ENCODE results near the gene DCTN2.

Gene DCTN2

DNA sequence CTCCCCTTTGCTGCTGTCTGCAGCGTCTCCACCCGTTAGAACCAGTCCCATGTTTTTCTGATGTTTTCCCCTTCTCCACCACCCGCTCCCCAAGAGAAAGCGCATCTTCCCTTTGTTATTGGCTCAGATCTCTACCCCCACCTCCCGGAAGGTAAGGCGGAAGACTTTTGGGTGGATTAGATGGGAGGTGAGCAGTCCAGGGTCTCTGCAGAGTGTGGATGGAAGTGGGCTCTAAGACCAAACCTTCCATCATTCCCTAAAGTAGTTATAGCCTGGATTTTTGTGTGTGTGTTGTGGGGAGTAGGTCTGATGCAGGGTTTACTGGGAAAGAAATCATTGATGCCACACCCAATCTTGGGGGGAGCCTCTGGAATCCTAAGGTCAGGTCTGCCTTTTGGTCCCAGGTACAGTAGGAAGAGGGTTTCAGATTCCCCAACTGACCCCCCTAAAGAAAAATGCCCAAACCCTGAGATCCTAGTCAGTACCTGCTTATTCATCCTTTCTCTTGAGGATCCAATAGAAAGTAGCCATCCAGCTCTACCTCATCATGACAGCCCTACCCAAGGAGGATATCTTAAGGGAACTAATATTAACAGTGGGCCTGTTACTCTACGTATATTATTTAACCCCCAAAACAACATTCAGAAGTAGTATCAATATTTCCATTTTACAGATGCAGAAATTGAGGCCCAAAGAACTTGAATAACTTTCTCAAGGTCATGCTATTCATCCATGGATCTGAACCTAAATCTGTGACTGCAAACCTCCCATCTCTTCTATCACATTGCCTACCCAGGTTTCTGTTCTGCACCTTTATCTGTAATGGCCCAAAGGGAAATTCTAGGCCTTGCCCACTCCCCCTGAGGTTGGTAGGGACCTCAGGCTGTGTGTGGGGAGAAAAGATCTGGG, 3.9 kb upstream of the DCTN2 start:
- no peak for DNase-seq (ENCODE audit: extremely low read depth in 1 of 2, low read depth in 1 of 2)

DNA sequence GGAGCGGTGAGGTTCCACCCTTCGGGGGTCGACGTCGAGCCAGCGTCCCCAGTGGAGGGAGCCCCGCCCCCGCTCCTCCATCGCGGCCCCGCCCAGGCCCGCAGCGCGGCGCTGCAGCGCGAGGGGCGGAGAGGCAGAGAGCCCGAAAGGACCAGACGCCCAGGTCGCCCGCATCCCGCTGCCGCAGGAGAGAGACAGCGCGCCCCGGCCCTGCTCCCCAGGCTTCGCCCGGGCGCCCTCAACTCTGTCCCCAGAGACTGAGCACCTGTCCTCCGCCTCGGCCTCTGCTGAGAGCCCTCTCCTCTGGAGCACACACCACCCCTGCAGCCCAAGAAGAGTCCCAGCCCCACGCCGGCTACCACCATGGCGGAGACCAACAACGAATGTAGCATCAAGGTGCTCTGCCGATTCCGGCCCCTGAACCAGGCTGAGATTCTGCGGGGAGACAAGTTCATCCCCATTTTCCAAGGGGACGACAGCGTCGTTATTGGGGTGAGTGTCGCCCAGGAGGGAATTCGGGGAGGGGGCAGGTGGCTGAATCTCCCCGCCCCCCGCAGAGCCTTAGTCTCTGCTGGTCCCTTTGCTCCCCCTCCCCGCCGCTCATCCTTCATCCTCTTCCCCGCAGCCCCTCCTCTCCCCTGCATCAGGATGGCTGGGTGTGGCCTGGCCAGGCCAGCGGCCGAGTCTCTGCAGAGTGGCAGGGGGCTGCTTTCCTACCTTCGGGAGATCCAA, 3.1 kb upstream of the DCTN2 start, which contains the start of gene KIF5A:
Gene KIF5A (plus strand): TSS at position 136 of the 732 bp plus-strand sequence. CDS start 228 bp downstream, at position 364.
- DNase-seq (ENCODE audit: extremely low read depth in 1 of 2, low read depth in 1 of 2): peak in 1 of 2 donors; percentile 34

DNA sequence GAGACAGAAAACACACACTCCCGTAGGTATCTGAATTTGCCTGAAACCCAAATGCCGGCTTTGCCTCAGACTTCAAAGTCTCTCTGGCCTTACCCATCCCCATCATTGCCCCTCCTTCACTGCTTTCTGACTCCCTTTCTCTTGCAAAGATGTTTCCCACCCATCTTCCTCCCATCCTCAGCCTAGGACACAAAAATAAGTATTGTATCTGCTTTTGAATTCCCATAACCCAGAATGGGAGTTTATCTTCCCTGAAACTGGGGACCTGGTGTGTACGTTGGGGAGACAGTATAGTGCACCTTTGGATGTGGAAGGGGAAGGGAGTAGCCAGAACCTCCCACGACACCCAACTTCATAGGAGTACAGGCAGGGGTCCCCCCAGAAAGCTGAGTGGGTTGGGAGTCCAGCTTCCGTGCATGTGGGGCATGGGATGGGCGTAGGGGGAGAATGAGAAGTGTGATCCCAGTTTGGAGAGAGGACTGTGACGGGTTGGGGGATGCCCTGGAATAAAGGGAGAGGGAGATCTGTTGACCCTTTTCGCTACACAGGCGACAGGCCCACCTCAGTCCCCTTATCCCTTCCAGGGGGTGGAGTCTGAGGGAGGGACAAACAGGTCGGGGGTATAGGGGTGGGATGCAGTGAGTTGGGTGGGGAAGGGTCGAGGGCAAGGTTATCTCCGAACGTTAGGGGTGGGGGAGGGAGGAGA, 2.4 kb upstream of the DCTN2 start:
- no peak for DNase-seq (ENCODE audit: extremely low read depth in 1 of 2, low read depth in 1 of 2)

DNA sequence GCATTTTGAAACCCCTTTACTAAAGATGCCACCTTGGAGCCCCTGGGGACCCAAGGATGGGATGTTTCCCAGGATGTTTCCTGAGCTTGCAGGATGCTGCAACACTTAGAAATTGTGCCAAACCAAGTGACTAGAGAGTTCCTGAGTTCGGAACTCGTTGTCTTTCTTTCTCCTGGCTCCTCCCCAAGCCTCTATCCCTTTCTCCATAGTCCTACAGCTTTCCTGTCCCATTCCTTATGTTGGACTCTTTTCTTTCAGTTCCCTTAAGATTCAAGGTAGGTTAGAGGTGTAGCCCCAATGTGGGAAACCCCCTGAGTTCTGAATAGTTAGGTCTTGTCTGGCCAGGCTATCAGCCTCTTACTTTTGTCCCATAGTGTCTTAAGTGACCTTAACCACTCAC, 1.5 kb upstream of the DCTN2 start:
- no peak for DNase-seq (ENCODE audit: extremely low read depth in 1 of 2, low read depth in 1 of 2)

DNA sequence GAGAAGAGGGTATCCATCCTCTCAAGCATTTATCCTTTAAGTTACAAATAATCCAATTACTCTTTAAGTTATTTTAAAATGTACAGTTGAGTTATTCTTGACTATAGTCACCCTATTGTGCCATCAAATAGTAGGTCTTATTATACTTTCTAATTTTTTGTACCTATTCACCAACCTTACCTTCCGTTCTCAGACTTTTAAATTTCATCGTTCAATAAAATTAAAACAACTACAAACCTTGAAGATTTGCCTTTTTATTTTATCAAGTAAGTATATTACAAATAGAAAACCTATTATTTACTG, 972 bp upstream of the DCTN2 start:
- DNase-seq (ENCODE audit: extremely low read depth in 1 of 2, low read depth in 1 of 2): no peak

DNA sequence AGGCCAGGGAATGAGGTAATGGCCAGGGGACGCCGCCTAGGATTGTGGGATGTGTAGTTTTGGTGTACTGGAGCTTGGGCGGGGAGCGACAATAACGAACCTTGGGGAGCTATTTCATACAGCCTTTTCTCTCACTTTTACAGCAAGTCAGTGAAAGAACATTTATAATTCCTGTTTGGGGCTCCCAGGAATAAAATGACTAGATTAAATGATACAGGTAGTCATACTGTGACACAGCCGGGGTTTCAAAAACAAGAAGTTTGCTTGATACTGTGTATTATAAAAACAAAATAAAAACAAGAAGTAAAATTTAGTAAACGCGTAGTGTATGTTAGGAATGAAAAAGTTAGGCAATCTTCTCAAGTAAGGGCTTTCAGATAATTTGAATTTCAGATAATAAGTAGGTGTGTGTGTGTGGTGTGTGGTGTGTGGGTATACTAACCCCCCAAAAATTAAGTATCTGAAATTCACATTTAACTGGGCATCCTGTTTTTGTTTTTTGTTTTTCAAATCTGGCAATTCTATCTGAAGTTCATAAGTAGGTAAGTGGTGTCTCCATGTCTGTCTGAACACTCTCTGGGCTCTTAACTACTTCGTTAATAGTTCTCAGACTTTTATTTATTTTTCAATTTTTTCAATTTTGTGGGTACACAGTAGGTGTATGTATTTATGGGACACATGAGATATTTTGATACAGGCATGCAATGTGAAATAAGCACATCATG, 458 bp upstream of the DCTN2 start:
- no peak for DNase-seq (ENCODE audit: extremely low read depth in 1 of 2, low read depth in 1 of 2)

DNA sequence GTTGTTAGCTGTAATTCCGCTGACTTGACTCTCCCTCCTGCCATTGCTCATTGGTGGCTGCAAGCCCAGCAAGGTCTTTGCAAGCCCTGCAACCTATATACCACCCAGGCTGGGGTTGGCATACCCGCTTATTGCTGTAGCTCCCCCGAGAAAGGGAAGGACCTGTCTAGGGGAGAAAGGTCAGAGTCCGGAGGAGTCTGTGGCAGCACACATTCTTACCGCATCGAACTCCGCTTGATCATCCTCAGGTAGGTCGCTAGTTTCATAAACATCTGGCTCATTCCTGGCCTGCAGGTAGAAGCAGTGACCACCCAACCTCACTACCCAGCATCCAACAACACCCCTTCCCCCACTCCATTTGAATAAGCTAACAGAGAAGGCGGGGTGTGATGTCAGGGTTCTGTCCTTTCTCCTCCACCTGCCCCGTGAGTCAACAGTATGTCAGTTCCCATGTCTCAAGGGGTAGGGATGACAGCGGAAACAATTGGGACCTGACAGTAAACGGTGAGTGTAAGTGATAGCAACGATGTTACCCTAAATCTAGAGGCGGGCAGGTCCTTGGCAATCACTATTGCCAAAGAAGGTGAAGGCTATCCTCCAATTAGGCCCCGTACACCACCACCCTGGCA, 1.1 kb downstream of the DCTN2 start:
- no peak for DNase-seq (ENCODE audit: extremely low read depth in 1 of 2, low read depth in 1 of 2)

DNA sequence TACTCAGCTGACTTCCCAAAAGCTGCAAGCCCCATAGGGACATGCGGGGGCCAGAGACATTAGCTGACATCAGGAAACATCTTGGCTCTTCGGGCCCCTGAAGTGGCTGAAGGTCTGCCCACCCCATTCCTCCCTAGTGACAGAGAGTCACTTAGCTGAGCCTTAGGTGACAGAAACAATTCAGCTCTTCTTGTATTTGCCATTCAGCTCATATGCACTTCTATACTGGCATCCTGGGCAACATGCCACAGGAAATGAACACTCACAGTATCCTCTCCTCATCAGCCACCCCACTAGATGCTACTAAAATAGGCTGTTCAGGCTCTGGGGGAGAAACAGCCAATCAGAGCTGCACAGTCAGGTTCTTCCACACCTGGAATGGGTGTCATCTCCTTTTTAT, 3.4 kb downstream of the DCTN2 start:
- no peak for DNase-seq (ENCODE audit: extremely low read depth in 1 of 2, low read depth in 1 of 2)

DNA sequence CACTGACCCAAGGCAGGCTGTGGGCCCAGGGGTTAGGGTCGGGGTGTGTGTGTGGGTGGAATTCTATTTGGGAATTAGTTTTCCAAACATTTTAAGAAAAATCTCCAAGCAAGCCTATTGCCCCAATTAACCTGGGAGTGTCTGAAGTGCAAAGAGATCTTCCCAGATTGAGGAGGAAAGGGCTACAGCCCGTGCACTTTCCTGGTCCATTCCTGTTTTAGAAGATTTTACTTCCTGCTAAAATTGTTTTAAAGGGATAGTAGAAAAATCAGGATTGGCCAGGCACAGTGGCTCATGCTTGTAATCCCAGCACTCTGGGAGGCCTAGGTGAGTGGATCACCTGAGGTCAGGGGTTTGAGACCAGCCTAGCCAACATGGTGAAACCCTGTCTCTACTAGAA, 5.3 kb downstream of the DCTN2 start:
- DNase-seq (ENCODE audit: extremely low read depth in 1 of 2, low read depth in 1 of 2): no peak

DNA sequence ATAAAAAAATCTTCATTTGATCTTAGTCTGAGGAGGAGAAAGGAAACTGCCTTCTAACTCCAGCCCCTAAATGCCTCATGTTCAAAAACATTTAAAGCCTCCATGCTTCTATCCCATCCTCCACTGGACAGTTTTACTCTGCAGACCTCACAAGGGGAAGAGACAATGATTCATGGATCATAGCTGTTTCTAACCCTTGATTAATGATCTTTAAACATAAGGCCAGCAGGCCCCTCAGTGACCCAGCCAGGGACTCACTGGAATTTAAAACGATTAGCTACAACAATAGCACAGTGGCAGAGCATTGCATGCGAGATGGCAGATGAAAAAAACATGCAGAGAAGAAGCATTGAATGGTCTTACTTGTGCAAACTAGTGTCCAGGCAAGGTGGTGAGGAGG, 6.0 kb downstream of the DCTN2 start:
- DNase-seq (ENCODE audit: extremely low read depth in 1 of 2, low read depth in 1 of 2): no peak

DNA sequence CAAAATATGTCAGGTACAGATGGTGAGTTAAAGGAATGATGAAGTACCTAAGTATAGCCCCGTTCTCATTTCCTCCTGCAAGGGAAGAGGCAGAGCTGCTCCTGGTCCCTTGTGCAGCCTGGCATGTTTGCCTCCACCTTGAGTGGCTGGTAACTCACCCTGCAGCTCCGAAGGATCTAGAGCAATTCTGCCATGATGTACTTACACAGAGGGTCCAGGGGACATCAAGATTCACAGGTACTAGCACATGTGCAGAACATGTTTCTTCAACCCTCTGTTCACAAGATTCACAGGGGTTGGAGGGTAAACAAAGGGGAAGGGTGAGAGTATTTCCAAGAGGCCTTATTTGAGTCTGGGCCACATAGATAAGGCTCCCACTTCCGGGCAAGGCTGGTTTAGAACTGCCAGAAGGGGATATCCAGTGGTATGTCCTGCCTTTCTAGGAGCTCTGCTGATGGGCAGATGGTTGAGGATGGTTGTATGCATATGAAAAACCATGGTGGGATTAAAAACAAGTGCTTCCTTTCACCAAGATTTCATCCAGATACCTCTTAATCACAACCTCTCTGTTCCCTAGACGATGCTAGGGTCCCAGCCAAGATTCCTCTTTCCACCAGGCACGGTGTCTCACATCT, 7.7 kb downstream of the DCTN2 start:
- DNase-seq (ENCODE audit: extremely low read depth in 1 of 2, low read depth in 1 of 2): no peak

DNA sequence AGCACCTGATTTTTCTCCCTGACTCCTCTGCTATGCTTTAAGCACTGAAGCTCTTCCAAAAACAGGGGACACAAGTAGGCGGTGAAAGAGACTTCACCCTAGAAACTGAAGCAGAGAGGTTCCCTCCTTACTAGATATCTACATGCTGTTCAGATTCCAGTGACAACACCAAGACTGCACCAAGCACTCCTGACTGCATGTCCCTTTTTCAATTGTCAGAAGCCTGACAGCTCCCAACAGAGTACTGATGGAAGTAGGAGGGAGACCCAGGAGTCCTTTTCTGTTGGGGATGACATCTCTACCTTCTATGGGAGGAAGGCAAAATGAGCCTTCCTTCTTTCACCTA, 10.4 kb downstream of the DCTN2 start:
- DNase-seq (ENCODE audit: extremely low read depth in 1 of 2, low read depth in 1 of 2): no peak

DNA sequence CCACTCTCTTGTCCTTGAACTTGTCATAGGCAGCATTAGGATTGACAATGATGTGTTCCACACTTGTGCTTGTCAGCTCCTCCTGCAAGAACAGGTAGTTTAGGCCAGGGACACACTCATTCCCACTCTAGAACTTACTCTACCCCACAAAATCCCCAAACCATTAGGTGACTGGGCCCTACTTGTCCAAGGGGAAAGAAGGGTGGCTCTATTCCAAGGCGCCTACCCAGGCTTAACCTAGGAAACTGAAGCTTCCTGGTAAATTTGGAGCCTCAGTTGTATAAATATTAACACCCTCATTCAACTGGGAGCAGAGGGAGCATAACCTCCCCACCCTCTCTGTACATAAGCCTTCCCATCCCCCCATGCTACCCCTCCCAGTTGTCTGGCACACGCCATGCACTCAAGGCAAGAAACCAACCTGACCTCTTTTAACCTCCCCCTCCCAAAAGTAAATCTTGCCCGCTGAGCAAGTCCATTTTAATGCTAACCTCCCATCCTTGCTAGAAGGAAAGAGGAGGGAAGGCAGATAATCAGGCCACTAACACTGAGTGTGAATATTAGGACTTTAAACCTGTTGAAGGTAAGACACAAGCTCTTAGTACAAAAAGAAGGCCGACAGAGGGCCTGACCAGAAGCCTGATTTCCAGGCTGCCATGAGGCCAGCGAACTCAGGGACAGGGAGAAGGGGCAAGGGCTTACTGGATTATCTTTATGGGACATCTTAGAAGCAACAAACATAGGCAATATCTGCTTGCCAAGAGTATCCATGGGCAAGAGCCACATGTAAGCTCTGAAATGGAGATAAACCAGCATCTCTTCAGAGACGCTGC, 11.0 kb downstream of the DCTN2 start:
- no peak for DNase-seq (ENCODE audit: extremely low read depth in 1 of 2, low read depth in 1 of 2)

DNA sequence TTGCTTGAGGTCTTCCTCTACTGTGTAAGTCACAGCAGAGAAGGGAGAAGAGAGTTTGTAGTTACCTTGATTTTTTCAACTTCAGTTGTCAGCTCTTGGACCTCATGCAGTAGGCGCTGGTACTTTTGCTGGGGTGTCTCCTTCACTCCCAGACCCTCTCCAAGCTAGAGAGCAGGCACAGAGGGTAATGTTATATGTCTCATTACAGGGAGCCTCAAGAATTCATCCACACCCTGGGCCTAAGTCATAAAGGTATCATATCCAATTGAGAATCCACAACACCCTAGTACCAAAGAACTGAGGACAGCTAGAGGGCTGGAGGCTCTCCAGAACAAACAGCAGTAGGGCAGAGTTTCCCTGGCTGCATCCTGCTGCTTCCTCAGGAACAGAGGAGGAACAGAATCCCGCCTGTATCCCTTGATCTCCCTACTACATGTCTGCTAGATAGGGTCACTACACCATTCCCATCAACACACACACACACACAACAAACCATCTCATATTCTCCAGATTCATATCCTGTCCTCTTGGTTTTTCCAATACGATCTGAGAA, 11.9 kb downstream of the DCTN2 start:
- no peak for DNase-seq (ENCODE audit: extremely low read depth in 1 of 2, low read depth in 1 of 2)

DNA sequence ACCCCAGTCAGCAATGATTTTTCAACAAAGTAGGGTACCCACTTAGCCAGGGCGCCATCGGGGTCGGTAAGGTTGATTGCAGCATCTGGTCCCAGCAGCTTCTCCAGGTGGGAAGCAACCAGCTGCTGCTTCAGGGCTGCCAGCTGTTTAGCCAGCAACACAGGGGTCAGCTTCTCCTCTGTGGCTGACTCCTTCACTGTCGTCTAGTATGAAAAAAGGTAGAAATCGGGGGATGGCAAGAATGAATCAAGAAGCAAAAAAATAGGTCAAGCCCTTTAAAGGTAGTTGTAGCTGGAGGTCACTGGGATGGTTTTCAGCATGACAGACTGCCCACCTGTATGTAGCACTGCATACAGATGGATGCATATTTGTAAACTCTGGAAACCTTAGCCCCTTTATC, 12.7 kb downstream of the DCTN2 start:
- DNase-seq (ENCODE audit: extremely low read depth in 1 of 2, low read depth in 1 of 2): no peak

DNA sequence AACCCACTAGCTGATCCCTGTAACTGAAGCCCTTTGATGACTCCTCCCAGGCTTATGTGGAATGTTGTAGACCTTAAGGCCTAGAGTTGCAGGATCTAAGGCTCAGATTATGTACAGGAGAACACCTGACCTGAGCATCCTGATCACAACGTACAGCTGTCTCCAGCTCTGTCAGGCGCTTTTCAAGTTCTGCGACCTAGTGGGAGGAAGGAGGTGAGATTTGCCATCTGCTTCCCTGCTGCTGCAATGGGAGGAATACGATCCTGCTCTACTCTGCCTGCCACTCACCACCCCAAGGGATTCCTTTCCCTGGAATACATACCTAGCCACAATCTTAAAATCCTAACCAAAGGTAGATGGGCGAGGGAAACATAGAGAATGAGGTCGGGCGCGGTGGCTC, 13.9 kb downstream of the DCTN2 start:
- no peak for DNase-seq (ENCODE audit: extremely low read depth in 1 of 2, low read depth in 1 of 2)

DNA sequence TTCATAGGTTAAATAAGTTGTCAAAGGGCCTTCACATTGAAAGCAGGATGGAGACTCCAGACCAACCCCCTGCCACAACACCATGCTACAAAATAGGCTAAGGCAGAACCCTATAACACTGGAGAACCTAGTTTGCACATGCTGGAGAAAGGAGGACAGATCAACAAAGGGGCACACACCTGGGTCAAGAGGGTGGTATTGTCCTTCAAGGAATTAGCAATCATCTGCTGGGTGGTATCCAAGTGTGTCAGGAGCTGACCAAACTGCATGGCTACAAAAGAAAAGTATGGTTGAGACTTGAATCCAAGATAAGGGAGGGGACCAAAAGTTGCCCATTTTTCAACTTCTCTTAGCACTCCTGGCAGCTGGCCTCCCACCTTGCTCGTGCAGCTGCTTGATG, 15.2 kb downstream of the DCTN2 start:
- DNase-seq (ENCODE audit: extremely low read depth in 1 of 2, low read depth in 1 of 2): no peak

DNA sequence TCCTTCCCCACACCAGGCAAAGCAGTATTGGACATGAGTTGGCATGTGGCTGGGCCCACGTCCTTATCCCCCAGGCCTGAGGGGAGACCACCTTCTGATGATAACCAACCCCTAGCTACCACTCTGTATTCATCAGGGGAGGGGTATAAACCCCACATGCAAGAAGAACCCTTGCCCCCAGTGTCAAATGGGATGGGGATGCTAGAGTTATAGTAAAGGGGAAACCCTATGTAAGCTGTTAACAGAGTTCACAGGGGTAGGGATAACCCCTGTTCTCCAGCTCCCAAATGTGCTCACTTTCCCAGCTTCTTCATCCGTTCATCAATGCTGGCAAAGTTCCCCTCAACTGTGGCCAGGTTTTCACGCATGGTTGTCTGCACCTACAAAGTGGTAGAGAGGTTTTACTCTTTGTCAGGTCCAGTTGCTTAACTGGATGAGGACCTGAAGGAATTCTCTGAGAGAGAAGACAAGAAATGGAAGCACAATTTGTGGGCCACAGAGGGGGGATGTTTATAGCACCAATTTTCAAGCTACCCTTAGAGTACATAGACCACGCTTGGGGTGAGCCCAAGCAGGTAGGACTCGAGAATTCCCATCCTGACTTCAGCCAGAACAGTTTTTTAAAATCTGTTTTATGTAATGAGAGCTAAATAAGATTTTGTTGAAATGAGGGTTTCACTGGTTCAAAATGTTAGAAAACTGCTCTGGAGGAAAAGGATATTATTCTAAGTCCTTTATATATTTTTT, 16.4 kb downstream of the DCTN2 start:
- DNase-seq (ENCODE audit: extremely low read depth in 1 of 2, low read depth in 1 of 2): no peak

All from activated CD8-positive, alpha-beta memory T cell treated with anti-CD3 and anti-CD28 coated beads for 1 hour (primary cell).